Vagina (tissue), 2 donors: ENCODE results near the gene CELSR3. TPM values are rescaled to one million over a fixed set of nuclear protein-coding genes. Genes with fewer than 3 reads are reported as not detected.

Experiments used
- DNase-seq, 2 donors: peaks; one replicate each; pipeline ENCODE4 v3.0.0-alpha.2; 2017; ENCODE audit errors: extremely low spot score in 2 of 2
- H3K27ac ChIP-seq: fragments of 200-600 bp; sonication (generic); one replicate; pipeline ENCODE4 v1.5.1; 2019
- H3K27me3 ChIP-seq: fragments of 200-600 bp; sonication (generic); one replicate; pipeline ENCODE4 v1.5.1; 2019
- H3K36me3 ChIP-seq, 2 donors: fragments of 200-600 bp; sonication (generic); one replicate each; pipeline ENCODE4 v1.5.1; 2017 to 2019
- H3K4me1 ChIP-seq: fragments of 200-600 bp; sonication (generic); one replicate; pipeline ENCODE4 v1.5.1; 2019
- H3K4me3 ChIP-seq, 2 donors: fragments of 200-600 bp; sonication (generic); 1 replicate in 1 of 2; 2 replicates in 1 of 2; pipeline ENCODE4 v1.5.1; 2016 to 2019
- H3K9me3 ChIP-seq: fragments of 200-600 bp; sonication (generic); one replicate; pipeline ENCODE4 v1.5.1; 2019
- CTCF ChIP-seq, 3 experiments: fragments of 450-650 bp in 2 of 3; fragments of 200-600 bp in 1 of 3; sonication (generic) in 1 of 3; IDR thresholded peaks; one replicate each; pipeline ENCODE4 v1.5.1; 2017 to 2019; ENCODE audit warnings: antibody characterized with exemption in 3 of 3, mild to moderate bottlenecking in 2 of 3, moderate library complexity in 2 of 3
- POLR2A ChIP-seq, 2 donors: fragments of 450-650 bp; IDR thresholded peaks; one replicate each; pipeline ENCODE4 v1.6.1; 2017; ENCODE audit warnings: antibody characterized with exemption in 2 of 2, mild to moderate bottlenecking in 2 of 2, moderate library complexity in 2 of 2
- POLR2AphosphoS5 ChIP-seq, 2 donors: sonication (generic); formaldehyde crosslinking; IDR thresholded peaks; one replicate each; pipeline ENCODE4 v1.9.0; 2017; ENCODE audit warnings: antibody characterized with exemption in 2 of 2, mild to moderate bottlenecking in 2 of 2, low read depth in 1 of 2; ENCODE audit not compliant: insufficient read depth in 1 of 2
- intact Hi-C: fragments of 100-400 bp; cut with DNase I; formaldehyde crosslinking; loops from one replicate; pipeline ENCODE4 v1.15.1; 2023
- total RNA-seq: library from RNA; depleted of rRNA; stranded (reverse); fragments of >200 nt; gene quantifications from one replicate; pipeline ENCODE4 v1.2.3, GENCODE V29; 2016

Gene CELSR3
- total RNA-seq, 1 donor from 2014 or later = 2.2 TPM

GRCh38 chr3:48650723-48651122 lies 12.0 kb downstream of the CELSR3 start:
- intact Hi-C loops = no loop called here
- Histone ChIP-seq H3K9me3 (no peaks in the 10 kb centered on the region), H3K27ac (no peak overlapping the region), H3K27me3 (no peaks in the 10 kb centered on the region), H3K36me3 (no peaks in the 10 kb centered on the region), H3K4me1 (peaks cover 4% of the 10 kb centered on the region), H3K4me3 (no peak overlapping the region)
- TF ChIP-seq CTCF (IDR thresholded peaks at IDR 0.05) = no peak
- no peak for TF ChIP-seq POLR2A (IDR thresholded peaks at IDR 0.05)
- no peak for TF ChIP-seq POLR2AphosphoS5 (IDR thresholded peaks at IDR 0.05; ENCODE audit: insufficient read depth in 1 of 2, low read depth in 1 of 2)
- no peak for DNase-seq

DNA sequence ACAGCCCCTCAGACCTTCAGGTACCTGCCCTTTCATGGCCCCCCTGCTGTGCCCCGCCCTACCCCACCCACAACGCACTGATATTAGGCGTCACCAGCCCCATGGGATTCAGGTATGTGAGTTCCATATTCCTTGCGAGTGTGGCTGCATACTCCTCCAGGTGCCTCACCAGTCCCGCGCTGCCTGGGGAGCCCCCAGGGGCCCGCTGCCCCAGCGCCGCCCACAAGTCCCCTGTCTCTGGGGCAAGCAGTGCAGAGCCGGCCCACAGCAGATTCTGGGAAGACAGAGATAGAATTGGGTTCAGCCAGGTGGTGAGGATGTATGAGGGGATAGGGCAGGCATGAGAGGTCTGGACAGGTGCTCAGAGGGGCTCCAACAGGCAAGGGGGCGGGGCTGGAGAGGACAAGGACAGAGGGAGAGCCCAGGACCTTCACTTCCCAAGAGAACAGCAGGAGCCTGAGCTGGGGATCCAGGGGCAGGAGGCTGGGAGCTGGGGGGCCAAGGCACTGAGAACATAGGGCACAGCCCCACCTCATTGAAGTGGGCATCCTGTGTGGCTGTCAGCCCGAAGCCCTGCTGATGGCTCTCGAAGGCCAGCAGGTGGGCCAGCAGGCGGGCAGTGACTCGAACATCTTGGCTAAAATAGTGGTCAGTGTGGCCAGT lies 14.4 kb downstream of the CELSR3 start:
- H3K4me1 ChIP-seq = no peaks in the 10 kb centered on the region
- no peak overlapping the region for H3K27ac ChIP-seq
- no peaks in the 10 kb centered on the region for H3K27me3 ChIP-seq
- H3K9me3 ChIP-seq = no peaks in the 10 kb centered on the region
- H3K4me3 ChIP-seq = no peak overlapping the region
- DNase-seq = no peak
- TF ChIP-seq POLR2AphosphoS5 (IDR thresholded peaks at IDR 0.05; ENCODE audit: insufficient read depth in 1 of 2, low read depth in 1 of 2) = no peak
- TF ChIP-seq POLR2A (IDR thresholded peaks at IDR 0.05) = no peak
- TF ChIP-seq CTCF (IDR thresholded peaks at IDR 0.05) = no peak
- no peaks in the 10 kb centered on the region for H3K36me3 ChIP-seq
- intact Hi-C loops = no loop called here

DNA sequence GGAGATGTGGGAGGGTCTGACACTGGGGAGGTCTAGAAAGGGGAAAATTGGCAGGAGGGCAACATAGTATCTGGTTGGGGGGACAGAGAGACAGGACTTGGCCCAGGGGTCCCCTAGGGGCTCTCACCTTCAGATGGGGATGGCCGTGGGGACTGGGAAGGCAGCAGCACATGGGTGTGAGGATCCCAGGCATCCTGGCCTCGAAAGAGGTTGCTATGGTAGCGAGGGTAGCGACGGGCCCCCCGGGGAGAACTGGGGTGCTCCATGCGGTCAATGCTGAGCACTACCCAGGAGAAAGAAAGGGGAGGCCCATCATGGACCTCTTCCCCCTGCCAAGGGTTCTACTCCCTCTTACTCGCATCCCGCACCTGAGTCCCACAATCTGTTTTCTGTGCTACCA lies 15.0 kb downstream of the CELSR3 start:
- Histone ChIP-seq H3K9me3 (no peaks in the 10 kb centered on the region), H3K27ac (no peak overlapping the region), H3K27me3 (no peaks in the 10 kb centered on the region), H3K4me1 (no peaks in the 10 kb centered on the region), H3K4me3 (no peak overlapping the region), H3K36me3 (no peaks in the 10 kb centered on the region)
- TF ChIP-seq POLR2A (IDR thresholded peaks at IDR 0.05) (no peak), POLR2AphosphoS5 (IDR thresholded peaks at IDR 0.05; ENCODE audit: insufficient read depth in 1 of 2, low read depth in 1 of 2) (no peak), CTCF (IDR thresholded peaks at IDR 0.05) (no peak)
- no peak for DNase-seq
- intact Hi-C loops = no loop called here

DNA sequence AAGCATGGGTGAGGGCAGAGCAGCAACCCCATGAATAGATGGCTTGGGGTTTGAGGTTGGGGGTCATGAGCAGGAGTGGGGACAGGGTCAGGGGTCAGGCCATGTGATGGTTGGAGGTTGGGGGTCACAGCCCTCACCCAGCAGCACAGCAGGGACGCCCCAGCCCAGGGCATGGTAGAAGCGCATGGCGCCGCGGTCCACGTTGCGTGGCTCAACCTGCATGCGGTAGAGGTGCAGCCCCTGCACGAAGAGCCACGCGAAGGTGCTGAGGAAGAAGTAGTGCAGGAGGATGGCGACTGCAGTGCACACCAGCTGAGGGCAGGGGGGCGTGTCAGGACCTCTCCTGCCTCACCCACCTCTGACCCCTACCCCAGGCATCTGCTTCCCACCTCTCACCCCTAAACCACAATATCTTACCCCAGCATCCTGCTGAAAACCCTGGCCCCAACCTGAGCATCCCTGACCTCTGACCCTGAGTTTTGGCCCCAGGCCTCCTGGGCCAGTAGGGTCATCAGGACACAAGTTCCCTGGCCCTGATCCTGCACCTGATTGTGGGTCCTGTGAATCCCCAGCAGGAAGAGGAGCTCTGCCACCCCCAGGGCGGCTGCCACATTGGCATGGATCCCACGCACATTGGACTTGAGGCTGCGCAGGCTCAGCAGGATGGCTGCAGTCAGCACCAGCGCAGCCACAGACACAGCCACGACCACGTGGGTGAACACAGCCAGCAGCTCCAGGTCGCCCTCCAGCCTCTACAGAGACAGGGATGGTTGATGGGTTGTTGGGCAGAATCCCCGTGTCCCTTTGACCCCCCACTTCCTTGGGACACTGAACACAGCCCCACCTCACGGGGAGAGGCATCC lies 17.6 kb downstream of the CELSR3 start:
- H3K4me1 ChIP-seq = no peaks in the 10 kb centered on the region
- H3K36me3 ChIP-seq = no peaks in the 10 kb centered on the region

More for the DNA sequence above, 17.6 kb downstream of the CELSR3 start:
- no peak overlapping the region for H3K4me3 ChIP-seq
- intact Hi-C loops = no loop called here
- H3K27me3 ChIP-seq = no peaks in the 10 kb centered on the region
- TF ChIP-seq POLR2A (IDR thresholded peaks at IDR 0.05) (no peak), POLR2AphosphoS5 (IDR thresholded peaks at IDR 0.05; ENCODE audit: insufficient read depth in 1 of 2, low read depth in 1 of 2) (no peak), CTCF (IDR thresholded peaks at IDR 0.05) (no peak)
- no peak for DNase-seq
- no peak overlapping the region for H3K27ac ChIP-seq
- no peaks in the 10 kb centered on the region for H3K9me3 ChIP-seq
